Measurements from ENCODE around the gene PGAP6.

DNA sequence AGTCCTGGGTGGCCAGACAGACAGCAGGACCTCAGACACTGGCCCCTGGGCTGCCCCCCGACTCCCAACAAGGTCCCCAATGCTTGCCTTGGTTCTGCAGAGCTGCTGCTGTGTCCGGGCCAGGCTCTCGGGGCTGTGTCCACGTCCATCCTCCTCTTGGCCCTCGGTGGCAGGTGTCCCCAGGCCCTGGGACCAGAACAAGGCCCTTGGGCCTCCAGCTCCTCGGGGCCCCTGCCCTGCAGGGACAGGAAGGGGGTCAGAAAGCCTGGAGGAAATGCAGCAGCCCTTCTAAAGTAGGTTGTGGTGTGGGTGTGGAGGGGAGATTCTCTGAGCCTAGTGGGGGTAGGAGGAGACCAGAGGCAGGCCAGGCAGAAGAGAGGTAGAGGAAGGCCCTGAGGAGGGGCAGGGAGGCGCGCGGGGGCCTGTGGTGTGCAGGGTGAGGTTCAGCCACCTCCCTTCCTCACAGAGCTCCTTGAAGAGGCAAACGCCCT, 26.8 kb downstream of the PGAP6 start:
- TF ChIP-seq, protein P1, sequence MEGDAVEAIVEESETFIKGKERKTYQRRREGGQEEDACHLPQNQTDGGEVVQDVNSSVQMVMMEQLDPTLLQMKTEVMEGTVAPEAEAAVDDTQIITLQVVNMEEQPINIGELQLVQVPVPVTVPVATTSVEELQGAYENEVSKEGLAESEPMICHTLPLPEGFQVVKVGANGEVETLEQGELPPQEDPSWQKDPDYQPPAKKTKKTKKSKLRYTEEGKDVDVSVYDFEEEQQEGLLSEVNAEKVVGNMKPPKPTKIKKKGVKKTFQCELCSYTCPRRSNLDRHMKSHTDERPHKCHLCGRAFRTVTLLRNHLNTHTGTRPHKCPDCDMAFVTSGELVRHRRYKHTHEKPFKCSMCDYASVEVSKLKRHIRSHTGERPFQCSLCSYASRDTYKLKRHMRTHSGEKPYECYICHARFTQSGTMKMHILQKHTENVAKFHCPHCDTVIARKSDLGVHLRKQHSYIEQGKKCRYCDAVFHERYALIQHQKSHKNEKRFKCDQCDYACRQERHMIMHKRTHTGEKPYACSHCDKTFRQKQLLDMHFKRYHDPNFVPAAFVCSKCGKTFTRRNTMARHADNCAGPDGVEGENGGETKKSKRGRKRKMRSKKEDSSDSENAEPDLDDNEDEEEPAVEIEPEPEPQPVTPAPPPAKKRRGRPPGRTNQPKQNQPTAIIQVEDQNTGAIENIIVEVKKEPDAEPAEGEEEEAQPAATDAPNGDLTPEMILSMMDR (IDR thresholded peaks at IDR 0.05): no peak
- no peak for TF ChIP-seq POLR2AphosphoS5 (IDR thresholded peaks at IDR 0.05)
